ENCODE measurements around the gene MYH11.
A peak's percentile ranks its signal among the peaks of the same experiment; 100 is the strongest.
"Not testable (repeated sequence)": the region's sequence is repeated elsewhere in the genome, so short reads cannot be mapped to it uniquely, and the experiment has no call there.

MYH11 gene

DNA sequence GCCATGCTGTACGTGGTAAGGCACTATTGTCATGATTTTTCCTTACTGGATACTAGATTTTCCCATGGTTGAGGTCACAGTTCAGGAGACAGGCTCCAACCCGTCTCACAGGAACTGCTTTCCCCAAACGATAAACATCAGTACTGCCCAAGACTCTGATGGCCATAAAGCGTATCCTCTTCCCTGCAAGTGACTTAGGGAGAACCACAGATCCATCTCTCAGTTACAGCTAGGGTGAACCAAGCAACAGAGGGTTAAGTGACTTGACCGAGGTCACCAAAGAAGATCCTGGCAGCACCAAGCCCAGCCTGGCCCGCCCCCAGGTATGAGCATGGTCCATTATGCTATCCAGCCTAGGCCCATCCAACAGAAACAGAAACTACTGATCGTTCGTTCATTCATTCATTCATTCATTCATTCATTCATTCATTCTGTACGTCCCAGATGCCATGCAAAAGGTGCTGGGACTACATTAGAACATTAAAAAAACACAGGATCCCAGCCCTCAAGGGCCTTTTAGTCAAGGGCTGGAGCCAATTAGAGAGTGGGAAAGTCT, 31.0 kb downstream of the MYH11 start:
- H3K9me3 ChIP-seq, result no peaks in the 10 kb centered on the region
- no peaks in the 10 kb centered on the region for H3K4me1 ChIP-seq
- no peaks in the 10 kb centered on the region for H3K27me3 ChIP-seq (ENCODE audit: low read depth)
- in situ Hi-C loops (cut with MboI; ENCODE audit: low sequenced_read_pairs), result no loop called here
- no peak overlapping the region for H3K4me3 ChIP-seq
- no peak for DNase-seq (ENCODE audit: low spot score in 2 of 2)
- no peaks in the 10 kb centered on the region for H3K36me3 ChIP-seq (replicated peaks)

DNA sequence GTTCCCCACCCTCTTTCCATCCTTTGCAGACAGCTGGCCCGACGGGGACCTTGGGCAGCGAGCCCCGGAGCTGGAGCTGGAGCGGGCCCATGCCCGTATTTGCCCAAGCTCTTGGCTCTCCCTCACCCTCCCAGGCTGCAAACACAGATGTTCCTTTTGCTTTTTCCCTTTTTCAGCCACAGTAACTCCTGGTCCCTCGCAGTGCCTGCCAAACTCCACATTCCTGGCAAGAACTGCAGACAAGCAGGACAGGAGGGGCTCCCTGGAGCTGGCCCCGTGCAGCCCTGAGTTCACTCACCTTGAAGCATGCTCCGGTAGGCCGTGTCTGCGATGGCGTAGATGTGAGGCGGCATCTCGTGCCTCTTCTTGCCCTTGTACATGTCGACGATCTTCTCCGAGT, 33.9 kb downstream of the MYH11 start:
- no peaks in the 10 kb centered on the region for H3K36me3 ChIP-seq (replicated peaks)
- no peak overlapping the region for H3K4me3 ChIP-seq
- no peak for DNase-seq (ENCODE audit: low spot score in 2 of 2)
- H3K27me3 ChIP-seq (ENCODE audit: low read depth), result no peaks in the 10 kb centered on the region
- H3K4me1 ChIP-seq, result no peaks in the 10 kb centered on the region
- no peaks in the 10 kb centered on the region for H3K9me3 ChIP-seq
- in situ Hi-C loops (cut with MboI; ENCODE audit: low sequenced_read_pairs), result no loop called here

DNA sequence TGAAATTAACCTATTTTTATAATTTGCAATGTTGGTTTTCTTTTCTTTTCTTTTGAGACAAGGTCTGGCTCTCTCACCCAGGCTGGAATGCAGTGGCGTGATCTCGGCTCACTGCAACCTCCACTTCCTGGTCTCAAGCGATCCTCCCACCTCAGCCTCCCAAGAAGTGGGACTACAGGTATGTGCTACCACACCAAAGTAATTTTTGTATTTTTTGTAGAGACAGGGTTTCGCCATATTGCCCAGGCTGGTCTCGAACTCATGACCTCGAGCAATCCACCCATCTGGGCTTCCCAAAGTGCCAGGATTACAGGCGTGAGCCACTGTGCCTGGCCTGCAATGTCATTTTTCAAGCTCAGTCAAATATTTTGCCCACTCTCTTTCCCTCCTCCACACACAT, 36.0 kb downstream of the MYH11 start:
- Histone ChIP-seq H3K4me3 (no peak overlapping the region), H3K27me3 (ENCODE audit: low read depth) (no peaks in the 10 kb centered on the region), H3K4me1 (no peaks in the 10 kb centered on the region; the same call in 1 of the 2 replicates), H3K9me3 (peaks cover 7% of the 10 kb centered on the region; the same call in 1 of the 2 replicates), H3K36me3 (replicated peaks) (no peaks in the 10 kb centered on the region)
- in situ Hi-C loops (cut with MboI; ENCODE audit: low sequenced_read_pairs), result no loop called here
- no peak for DNase-seq (ENCODE audit: low spot score in 2 of 2)

DNA sequence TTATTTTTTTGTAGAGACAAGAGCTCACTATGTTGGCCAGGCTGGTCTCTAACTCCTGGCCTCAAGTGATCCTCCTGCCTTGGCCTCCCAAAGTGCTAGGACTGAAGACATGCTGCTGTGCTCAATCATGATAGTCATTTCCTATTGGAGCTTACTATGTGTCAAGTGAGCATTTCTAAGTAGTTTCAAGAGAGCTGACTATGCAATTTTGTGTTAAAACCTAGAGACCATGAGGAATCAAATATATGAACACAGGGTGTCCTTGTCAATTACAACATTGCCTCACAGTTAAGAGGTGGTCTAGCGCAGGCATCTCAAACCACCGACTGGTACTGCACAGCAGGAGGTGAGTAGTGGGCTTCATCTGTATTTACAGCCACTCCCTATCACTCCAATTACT, 37.8 kb downstream of the MYH11 start:
- DNase-seq (ENCODE audit: low spot score in 2 of 2), result no peak
- no peaks in the 10 kb centered on the region for H3K36me3 ChIP-seq (replicated peaks)
- H3K4me1 ChIP-seq, result no peaks in the 10 kb centered on the region; the same call in 1 of the 2 replicates
- in situ Hi-C loops (cut with MboI; ENCODE audit: low sequenced_read_pairs), result no loop called here
- peaks cover 9% of the 10 kb centered on the region; the same call in 1 of the 2 replicates for H3K9me3 ChIP-seq
- no peak overlapping the region for H3K4me3 ChIP-seq
- H3K27me3 ChIP-seq (ENCODE audit: low read depth), result no peaks in the 10 kb centered on the region

DNA sequence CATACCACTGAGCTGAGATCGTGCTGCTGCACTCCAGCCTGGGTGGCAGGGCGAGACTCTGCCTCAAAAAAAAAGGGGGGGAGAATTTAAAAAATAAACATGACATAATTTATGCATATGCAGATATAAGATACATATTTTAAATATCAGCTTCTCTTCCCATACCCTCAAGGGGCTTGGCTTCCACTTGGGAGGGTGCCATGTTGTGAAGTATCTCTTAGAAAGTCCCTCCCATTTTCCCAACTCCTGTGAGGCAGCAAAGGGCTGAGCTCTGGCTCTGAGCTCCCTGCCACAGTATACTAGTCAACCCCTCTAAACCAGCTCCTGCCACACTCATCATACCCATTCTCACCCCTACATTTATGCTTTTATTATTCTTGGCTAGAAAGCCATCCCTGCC, 39.4 kb downstream of the MYH11 start:
- Histone ChIP-seq H3K4me3 (no peak overlapping the region), H3K4me1 (no peaks in the 10 kb centered on the region; the same call in 1 of the 2 replicates), H3K27me3 (ENCODE audit: low read depth) (no peaks in the 10 kb centered on the region), H3K36me3 (replicated peaks) (no peaks in the 10 kb centered on the region), H3K9me3 (peaks cover 9% of the 10 kb centered on the region)
- in situ Hi-C loops (cut with MboI; ENCODE audit: low sequenced_read_pairs), result no loop called here
- DNase-seq (ENCODE audit: low spot score in 2 of 2), result no peak

DNA sequence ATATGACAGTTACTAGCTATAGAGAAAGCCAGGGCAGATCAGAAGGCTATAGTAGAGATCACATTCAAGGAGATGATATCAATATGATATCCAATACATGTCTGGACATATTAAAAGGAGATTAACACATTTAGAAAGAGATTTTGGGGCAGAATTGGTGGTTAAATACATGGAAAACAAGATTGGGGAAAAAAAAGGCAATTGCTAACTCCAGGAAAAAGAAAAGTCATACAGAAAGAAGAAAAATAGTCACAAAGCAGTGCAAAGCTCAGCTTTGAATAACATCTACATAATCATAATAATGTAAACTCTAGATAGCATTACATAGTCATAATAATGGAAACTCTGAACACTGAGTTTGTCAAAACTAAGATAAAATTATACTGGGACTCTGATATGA, 40.6 kb downstream of the MYH11 start:
- no peak for DNase-seq (ENCODE audit: low spot score in 2 of 2)
- Histone ChIP-seq H3K4me3 (no peak overlapping the region), H3K9me3 (peaks cover 9% of the 10 kb centered on the region), H3K4me1 (peaks cover 5% of the 10 kb centered on the region), H3K36me3 (replicated peaks) (no peaks in the 10 kb centered on the region), H3K27me3 (ENCODE audit: low read depth) (no peaks in the 10 kb centered on the region)
- in situ Hi-C loops (cut with MboI; ENCODE audit: low sequenced_read_pairs), result no loop called here

DNA sequence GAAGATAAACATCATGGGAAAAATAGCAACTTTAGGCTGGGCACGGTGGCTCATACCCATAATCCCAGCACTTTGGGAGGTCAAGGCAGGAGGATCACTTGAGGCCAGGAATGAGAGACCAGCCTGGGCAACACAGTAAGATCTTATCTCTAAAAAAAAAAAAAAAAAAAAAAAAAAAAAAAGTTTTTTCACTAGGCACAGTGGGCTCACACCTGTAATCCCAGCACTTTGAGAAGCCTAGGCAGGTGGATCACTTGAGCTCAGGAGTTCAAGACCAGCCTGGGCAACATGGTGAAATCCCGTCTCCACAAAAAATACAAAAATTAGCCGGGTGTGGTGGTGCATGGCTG, 44.5 kb downstream of the MYH11 start:
- H3K36me3 ChIP-seq (replicated peaks); in situ Hi-C loops (cut with MboI; ENCODE audit: low sequenced_read_pairs); DNase-seq (ENCODE audit: low spot score in 2 of 2): not testable (repeated sequence)

DNA sequence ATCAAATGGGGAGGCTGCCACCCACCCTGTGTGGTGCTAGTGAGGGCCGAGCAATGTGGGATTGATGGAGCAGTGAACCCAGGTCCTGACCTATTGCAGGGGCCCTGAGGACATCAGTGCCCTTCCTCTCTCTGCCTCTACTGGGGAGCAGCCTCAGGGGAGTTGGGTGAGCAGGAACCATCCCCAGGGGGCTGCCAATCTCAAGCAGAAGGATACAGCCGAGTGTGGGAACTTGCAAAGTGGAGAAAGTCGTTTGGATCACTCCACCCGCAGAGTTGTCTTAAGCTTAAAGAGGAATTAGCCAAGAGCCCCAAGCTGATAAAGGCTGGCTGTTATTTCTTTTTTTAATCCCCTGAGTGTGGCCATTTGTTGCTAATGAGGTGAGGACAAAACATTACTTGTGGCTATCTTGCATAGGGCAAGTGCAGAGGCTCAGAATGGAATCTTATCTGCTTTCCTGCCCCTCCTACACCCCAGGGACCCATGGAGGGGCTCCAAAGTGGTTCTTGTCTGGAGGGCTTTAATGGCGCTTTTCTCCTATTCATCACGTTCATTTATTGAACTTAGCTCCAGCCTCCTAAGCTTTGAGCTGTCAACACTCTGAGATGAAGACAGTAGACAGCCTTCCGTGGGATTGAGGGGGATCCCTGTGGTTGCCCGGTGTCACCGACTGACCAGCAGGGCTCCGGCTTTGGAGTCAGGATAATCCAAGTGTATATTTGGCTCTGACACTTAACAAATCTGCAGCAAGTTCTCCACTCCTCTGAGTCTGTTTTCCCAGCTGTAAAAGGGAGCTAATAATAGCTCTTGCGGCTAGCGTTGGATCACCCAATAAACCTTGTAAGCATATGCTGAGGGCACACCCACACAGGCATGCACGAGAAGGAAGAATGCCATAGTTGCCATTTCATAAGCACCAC, 45.1 kb downstream of the MYH11 start:
- in situ Hi-C loops (cut with MboI; ENCODE audit: low sequenced_read_pairs), result no loop called here
- Histone ChIP-seq H3K4me3 (no peak overlapping the region), H3K9me3 (peaks cover 9% of the 10 kb centered on the region), H3K4me1 (peaks cover 5% of the 10 kb centered on the region), H3K27me3 (ENCODE audit: low read depth) (no peaks in the 10 kb centered on the region), H3K36me3 (replicated peaks) (no peaks in the 10 kb centered on the region)
- DNase-seq (ENCODE audit: low spot score in 2 of 2), result peak; percentile 40 to 45

More for the DNA sequence above, 44.5 kb downstream of the MYH11 start:
- not testable (repeated sequence) for H3K4me3 ChIP-seq; H3K9me3 ChIP-seq; H3K27me3 ChIP-seq (ENCODE audit: low read depth); H3K4me1 ChIP-seq

DNA sequence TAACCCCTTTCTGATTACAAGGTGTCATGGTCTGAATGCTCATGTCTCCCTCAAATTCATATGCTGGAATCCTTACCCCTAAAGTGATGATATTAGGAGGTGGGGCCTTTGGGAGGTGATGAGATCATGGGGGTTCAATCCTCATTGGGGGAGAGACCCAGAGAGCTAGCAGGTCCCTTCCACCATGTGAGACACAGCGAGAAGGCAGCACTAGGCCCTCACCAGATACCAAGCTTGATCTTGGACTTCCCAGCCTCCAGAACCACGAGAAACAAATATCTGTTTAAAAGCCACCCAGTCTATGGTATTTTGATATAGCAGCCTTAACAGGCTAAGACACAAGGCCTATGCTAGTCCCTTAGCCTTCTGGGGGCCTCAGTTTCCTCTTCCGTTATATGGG, 45.9 kb downstream of the MYH11 start:
- Histone ChIP-seq H3K4me3 (no peak overlapping the region), H3K36me3 (replicated peaks) (no peaks in the 10 kb centered on the region), H3K9me3 (peaks cover 2% of the 10 kb centered on the region), H3K4me1 (peaks cover 5% of the 10 kb centered on the region), H3K27me3 (ENCODE audit: low read depth) (no peaks in the 10 kb centered on the region)
- in situ Hi-C loops (cut with MboI; ENCODE audit: low sequenced_read_pairs), result no loop called here
- DNase-seq (ENCODE audit: low spot score in 2 of 2), result no peak

DNA sequence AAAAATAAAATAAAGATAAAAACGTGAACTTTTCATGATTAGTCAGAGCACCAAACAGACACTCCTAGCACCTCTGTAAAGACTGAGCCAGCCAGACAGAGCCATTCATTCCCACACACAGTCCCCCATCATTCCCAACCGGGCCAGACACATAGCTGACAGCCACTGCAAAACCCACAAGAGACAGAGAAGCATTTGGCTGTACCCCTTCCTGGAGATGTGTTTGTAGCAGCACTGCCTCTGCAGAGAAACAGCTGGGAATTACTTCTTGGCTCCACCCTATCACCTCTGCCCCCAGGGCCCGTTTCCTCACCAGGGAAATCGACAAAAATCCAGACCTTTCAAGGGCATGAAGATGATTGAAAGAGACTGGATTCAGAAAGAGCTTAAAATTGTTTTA, 46.4 kb downstream of the MYH11 start:
- Histone ChIP-seq H3K27me3 (ENCODE audit: low read depth) (no peaks in the 10 kb centered on the region), H3K36me3 (replicated peaks) (no peaks in the 10 kb centered on the region), H3K4me3 (no peak overlapping the region), H3K9me3 (no peaks in the 10 kb centered on the region; the same call in 1 of the 2 replicates), H3K4me1 (peaks cover 5% of the 10 kb centered on the region)
- no peak for DNase-seq (ENCODE audit: low spot score in 2 of 2)
- in situ Hi-C loops (cut with MboI; ENCODE audit: low sequenced_read_pairs), result no loop called here

DNA sequence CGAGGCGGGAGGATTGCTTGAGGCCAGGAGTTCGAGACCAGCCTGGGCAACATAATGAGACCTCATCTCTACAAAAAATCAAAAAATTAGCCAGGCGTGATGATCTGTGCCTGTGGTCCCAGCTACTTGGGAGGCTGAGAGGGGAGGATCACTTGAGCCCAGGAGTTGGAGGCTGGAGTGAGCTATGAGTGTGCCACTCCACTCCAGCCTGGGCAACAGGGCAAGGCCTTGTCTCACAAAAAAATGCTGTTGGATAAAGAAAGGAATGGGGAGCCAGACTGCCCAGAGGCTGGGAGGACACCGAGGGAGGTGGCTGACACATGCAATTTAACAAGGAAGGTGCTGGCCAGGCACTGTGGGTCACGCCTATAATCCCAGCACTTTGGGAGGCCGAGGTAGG, 47.5 kb downstream of the MYH11 start:
- H3K4me3 ChIP-seq; H3K36me3 ChIP-seq (replicated peaks); H3K27me3 ChIP-seq (ENCODE audit: low read depth); DNase-seq (ENCODE audit: low spot score in 2 of 2); H3K4me1 ChIP-seq; H3K9me3 ChIP-seq; in situ Hi-C loops (cut with MboI; ENCODE audit: low sequenced_read_pairs): not testable (repeated sequence)

DNA sequence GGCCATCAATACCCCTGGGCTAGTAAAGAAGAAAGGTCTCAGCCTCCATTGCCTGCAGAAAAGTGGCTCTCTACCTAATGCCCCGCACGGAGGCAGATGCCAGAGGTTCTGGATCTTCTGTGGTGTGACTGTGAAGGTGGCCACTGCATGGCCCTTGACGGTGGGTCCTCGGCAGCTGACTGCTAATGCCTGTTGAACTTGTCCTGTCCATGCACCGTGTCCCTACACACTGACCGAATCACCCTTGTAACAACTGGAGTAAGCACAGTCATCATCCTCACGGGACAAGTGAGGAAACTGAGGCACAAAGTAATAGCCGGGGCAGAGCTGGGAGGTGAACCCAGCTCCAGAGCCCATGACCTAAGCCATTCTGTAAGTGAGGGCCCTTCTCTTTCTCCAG, 48.8 kb downstream of the MYH11 start:
- Histone ChIP-seq H3K27me3 (ENCODE audit: low read depth) (no peaks in the 10 kb centered on the region), H3K36me3 (replicated peaks) (no peaks in the 10 kb centered on the region), H3K4me3 (no peak overlapping the region), H3K9me3 (no peaks in the 10 kb centered on the region; the same call in 1 of the 2 replicates), H3K4me1 (peaks cover 5% of the 10 kb centered on the region)
- in situ Hi-C loops (cut with MboI; ENCODE audit: low sequenced_read_pairs), result no loop called here
- DNase-seq (ENCODE audit: low spot score in 2 of 2), result no peak

DNA sequence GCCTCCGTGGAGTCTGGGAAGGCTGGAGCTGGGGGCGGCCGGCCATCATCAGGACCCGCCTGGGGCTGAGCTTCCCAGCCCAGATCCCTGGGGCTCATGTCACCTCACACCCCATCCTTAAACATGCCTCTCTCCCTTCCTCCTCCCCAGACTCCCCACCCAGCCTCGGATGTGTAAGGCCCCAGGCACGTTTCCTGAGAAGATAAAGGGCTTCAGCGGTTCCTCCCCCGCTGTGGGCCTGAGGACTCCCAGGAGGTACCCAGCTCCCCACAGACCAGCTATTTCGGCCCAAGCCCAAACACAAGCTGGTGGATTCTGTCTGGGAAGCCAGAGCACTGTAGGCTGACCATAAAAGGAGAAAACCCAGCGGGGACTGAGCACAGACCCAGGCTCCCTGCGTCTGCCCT, 49.2 kb downstream of the MYH11 start:
- in situ Hi-C loops (cut with MboI; ENCODE audit: low sequenced_read_pairs), result no loop called here
- Histone ChIP-seq H3K27me3 (ENCODE audit: low read depth) (no peaks in the 10 kb centered on the region), H3K4me1 (peaks cover 5% of the 10 kb centered on the region), H3K4me3 (no peak overlapping the region), H3K36me3 (replicated peaks) (no peaks in the 10 kb centered on the region), H3K9me3 (no peaks in the 10 kb centered on the region)
- DNase-seq (ENCODE audit: low spot score in 2 of 2), result no peak

DNA sequence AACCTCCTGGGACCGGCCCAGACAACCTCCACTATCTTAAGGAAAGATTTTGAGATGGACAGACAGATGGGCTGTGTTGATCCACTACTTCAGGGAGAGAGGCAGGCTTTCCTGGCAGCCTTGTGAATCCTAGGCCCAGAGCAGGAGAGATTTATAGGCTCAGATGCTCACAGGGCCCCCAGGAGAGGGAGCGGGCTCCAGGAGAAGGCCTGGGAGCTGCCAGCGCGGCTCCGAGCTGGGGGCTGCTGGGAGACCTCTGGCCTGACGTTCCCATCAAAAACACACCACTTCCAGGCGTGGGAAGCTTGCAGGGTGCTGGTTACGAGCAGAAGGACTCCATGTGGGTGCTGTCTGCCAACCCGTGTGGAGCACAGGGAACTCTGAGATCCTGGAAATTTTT, 53.2 kb downstream of the MYH11 start:
- Histone ChIP-seq H3K9me3 (no peaks in the 10 kb centered on the region), H3K36me3 (replicated peaks) (no peaks in the 10 kb centered on the region), H3K4me3 (no peak overlapping the region), H3K4me1 (no peaks in the 10 kb centered on the region), H3K27me3 (ENCODE audit: low read depth) (no peaks in the 10 kb centered on the region)
- no peak for DNase-seq (ENCODE audit: low spot score in 2 of 2)
- in situ Hi-C loops (cut with MboI; ENCODE audit: low sequenced_read_pairs), result no loop called here

Data from HAP-1 (cell line).